Neural cell (in vitro differentiated cells): Measurements from ENCODE around the gene SKP1. TPM values are rescaled to one million over a fixed set of nuclear protein-coding genes. Genes with fewer than 3 reads are reported as not detected.
"Not testable (repeated sequence)": the region's sequence is repeated elsewhere in the genome, so short reads cannot be mapped to it uniquely, and the experiment has no call there.

Experiments used
- H2AFZ ChIP-seq: fragments of 200-600, 300-800 bp; sonication (generic), shearing (Covaris generic); 2 replicates; pipeline ENCODE4 v1.6.0; 2014; ENCODE audit warnings: low read depth, mild to moderate bottlenecking, antibody characterized with exemption, low read length, moderate library complexity
- H3F3A ChIP-seq: fragments of 200-600 bp; shearing (Covaris generic); 2 replicates; pipeline ENCODE4 v1.6.1; 2016; ENCODE audit warnings: mild to moderate bottlenecking, moderate library complexity, mixed read lengths, antibody characterized with exemption, low read length; ENCODE audit not compliant: insufficient read depth, poor library complexity, severe bottlenecking
- H3K27ac ChIP-seq: fragments of 200-600, 300-800 bp; sonication (generic), shearing (Covaris generic); 2 replicates; pipeline ENCODE4 v1.5.1; 2014; ENCODE audit warnings: mild to moderate bottlenecking, low read length, moderate library complexity
- H3K27me3 ChIP-seq: fragments of 300-800, 200-600 bp; sonication (generic), shearing (Covaris generic); 2 replicates; pipeline ENCODE4 v1.6.0; 2014; ENCODE audit warnings: mild to moderate bottlenecking, low read depth, low read length, moderate library complexity; ENCODE audit not compliant: insufficient read depth
- H3K36me3 ChIP-seq: fragments of 300-800, 200-600 bp; sonication (generic), shearing (Covaris generic); 2 replicates; pipeline ENCODE4 v1.5.1; 2014; ENCODE audit warnings: mild to moderate bottlenecking, antibody characterized with exemption, low read length, moderate library complexity; ENCODE audit not compliant: insufficient read depth
- H3K4me2 ChIP-seq: fragments of 300-800, 200-600 bp; sonication (generic), shearing (Covaris generic); 2 replicates; pipeline ENCODE4 v1.6.0; 2014; ENCODE audit warnings: mild to moderate bottlenecking, low read length
- H3K4me3 ChIP-seq: fragments of 300-800, 200-600 bp; sonication (generic), shearing (Covaris generic); 2 replicates; pipeline ENCODE4 v1.5.1; 2014; ENCODE audit warnings: mild to moderate bottlenecking, low read length, moderate library complexity
- H3K79me2 ChIP-seq: fragments of 200-600 bp; shearing (Covaris generic); replicated peaks from 2 replicates; pipeline ENCODE4 v1.6.0; 2014; ENCODE audit warnings: mild to moderate bottlenecking, low read length, moderate library complexity; ENCODE audit not compliant: insufficient read depth
- H3K9ac ChIP-seq: fragments of 300-800, 200-600 bp; sonication (generic), shearing (Covaris generic); 2 replicates; pipeline ENCODE4 v1.6.1; 2016; ENCODE audit warnings: mild to moderate bottlenecking, low read length, mixed read lengths
- H3K9me2 ChIP-seq: fragments of 200-600 bp; shearing (Covaris generic); 2 replicates; pipeline ENCODE4 v1.6.1; 2016; ENCODE audit warnings: mild to moderate bottlenecking, low read length, mixed read lengths; ENCODE audit not compliant: insufficient read depth
- H3K9me3 ChIP-seq: fragments of 200-600, 300-800 bp; sonication (generic), shearing (Covaris generic); 2 replicates; pipeline ENCODE4 v1.6.1; 2016; ENCODE audit warnings: mild to moderate bottlenecking, mixed run types, low read length, moderate library complexity, mixed read lengths
- H4K20me1 ChIP-seq: fragments of 200-600 bp; shearing (Covaris generic); 2 replicates; pipeline ENCODE4 v1.6.1; 2016; ENCODE audit warnings: mild to moderate bottlenecking, mixed run types; ENCODE audit not compliant: insufficient read depth
- EP300 ChIP-seq: fragments of 450-650 bp; conservative IDR thresholded peaks from 2 replicates; pipeline ENCODE4 v1.6.1; 2014; ENCODE audit warnings: antibody characterized with exemption, mild to moderate bottlenecking, moderate library complexity; ENCODE audit not compliant: poor library complexity, severe bottlenecking
- EZH2 ChIP-seq: fragments of 200-600, 300-800 bp; shearing (Covaris generic), sonication (generic); IDR thresholded peaks from 2 replicates; pipeline ENCODE4 v1.6.1; 2014; ENCODE audit warnings: antibody characterized with exemption, low read length, borderline replicate concordance, mild to moderate bottlenecking; ENCODE audit not compliant: insufficient read depth, poor library complexity, severe bottlenecking
- MXI1 ChIP-seq: fragments of 450-650 bp; conservative IDR thresholded peaks from 2 replicates; pipeline ENCODE4 v1.6.1; 2014; ENCODE audit warnings: antibody characterized with exemption, mild to moderate bottlenecking; ENCODE audit not compliant: poor library complexity, severe bottlenecking
- POLR2AphosphoS5 ChIP-seq: IDR thresholded peaks from 2 replicates; pipeline ENCODE4 v1.6.1; 2012
- RAD21 ChIP-seq: fragments of 450-650 bp; conservative IDR thresholded peaks from 2 replicates; pipeline ENCODE4 v1.6.1; 2014; ENCODE audit warnings: antibody characterized with exemption, mild to moderate bottlenecking, moderate library complexity
- REST ChIP-seq: IDR thresholded peaks from 2 replicates; pipeline ENCODE4 v1.6.1; 2012; ENCODE audit warnings: borderline replicate concordance
- SMC3 ChIP-seq: fragments of 450-650 bp; conservative IDR thresholded peaks from 2 replicates; pipeline ENCODE4 v1.6.1; 2014; ENCODE audit warnings: antibody characterized with exemption, mild to moderate bottlenecking, moderate library complexity; ENCODE audit not compliant: poor library complexity
- TAF1 ChIP-seq: IDR thresholded peaks from 2 replicates; pipeline ENCODE4 v1.6.1; 2012; ENCODE audit warnings: low read depth
- polyA plus RNA-seq: library from polyadenylated mRNA; depleted of rRNA; stranded (reverse); fragments of >200 nt; gene quantifications from 2 replicates; pipeline ENCODE4 v1.2.3, GENCODE V29; 2014
- TF ChIP-seq, protein P1 (sequence below): fragments of 450-650 bp; IDR thresholded peaks from 2 replicates; pipeline ENCODE4 v1.5.1; 2014; ENCODE audit warnings: antibody characterized with exemption, mild to moderate bottlenecking, moderate library complexity; ENCODE audit not compliant: poor library complexity, severe bottlenecking

SKP1 gene
- polyA plus RNA-seq, 1 donor from 2014 or later = 1,492 TPM

GRCh38 chr5:134215757-134216156 is 39.0 kb upstream of the SKP1 start:
- Histone ChIP-seq H3F3A (no peaks in the 10 kb centered on the region), H3K9ac (no peak overlapping the region), H3K4me2 (no peak overlapping the region), H2AFZ (no peak overlapping the region), H3K9me2 (no peaks in the 10 kb centered on the region), H4K20me1 (no peaks in the 10 kb centered on the region), H3K79me2 (peaks cover 96% of the 10 kb centered on the region), H3K9me3 (no peaks in the 10 kb centered on the region), H3K27ac (no peak overlapping the region), H3K36me3 (no peaks in the 10 kb centered on the region), H3K4me3 (no peak overlapping the region), H3K27me3 (no peaks in the 10 kb centered on the region)
- TF ChIP-seq TAF1 (no peak), REST (no peak), EP300 (no peak), MXI1 (no peak), POLR2AphosphoS5 (no peak), RAD21 (no peak), SMC3 (no peak), EZH2 (no peak)
- TF ChIP-seq, protein P1, sequence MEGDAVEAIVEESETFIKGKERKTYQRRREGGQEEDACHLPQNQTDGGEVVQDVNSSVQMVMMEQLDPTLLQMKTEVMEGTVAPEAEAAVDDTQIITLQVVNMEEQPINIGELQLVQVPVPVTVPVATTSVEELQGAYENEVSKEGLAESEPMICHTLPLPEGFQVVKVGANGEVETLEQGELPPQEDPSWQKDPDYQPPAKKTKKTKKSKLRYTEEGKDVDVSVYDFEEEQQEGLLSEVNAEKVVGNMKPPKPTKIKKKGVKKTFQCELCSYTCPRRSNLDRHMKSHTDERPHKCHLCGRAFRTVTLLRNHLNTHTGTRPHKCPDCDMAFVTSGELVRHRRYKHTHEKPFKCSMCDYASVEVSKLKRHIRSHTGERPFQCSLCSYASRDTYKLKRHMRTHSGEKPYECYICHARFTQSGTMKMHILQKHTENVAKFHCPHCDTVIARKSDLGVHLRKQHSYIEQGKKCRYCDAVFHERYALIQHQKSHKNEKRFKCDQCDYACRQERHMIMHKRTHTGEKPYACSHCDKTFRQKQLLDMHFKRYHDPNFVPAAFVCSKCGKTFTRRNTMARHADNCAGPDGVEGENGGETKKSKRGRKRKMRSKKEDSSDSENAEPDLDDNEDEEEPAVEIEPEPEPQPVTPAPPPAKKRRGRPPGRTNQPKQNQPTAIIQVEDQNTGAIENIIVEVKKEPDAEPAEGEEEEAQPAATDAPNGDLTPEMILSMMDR = no peak

- H3K36me3 ChIP-seq, H3K9me3 ChIP-seq, H2AFZ ChIP-seq, H3F3A ChIP-seq, H3K27ac ChIP-seq, H3K4me2 ChIP-seq, H3K4me3 ChIP-seq, H3K27me3 ChIP-seq, H3K9me2 ChIP-seq, H3K9ac ChIP-seq: not testable (repeated sequence)
- Histone ChIP-seq H4K20me1 (peaks cover 20% of the 10 kb centered on the region), H3K79me2 (peaks cover 98% of the 10 kb centered on the region)
Observed at GRCh38 chr5:134211263-134212031, 34.7 kb upstream of the SKP1 start.
